ELF-1 (cell line): ENCODE measurements around the gene MCF2L2.
"Not testable (repeated sequence)": the region's sequence is repeated elsewhere in the genome, so short reads cannot be mapped to it uniquely, and the experiment has no call there.

Experiments used
- DNase-seq: peaks from one replicate; pipeline ENCODE4 v3.0.0-alpha.2; 2016; ENCODE audit warnings: low read depth, low spot score

The MCF2L2 gene

GRCh38 chr3:183242431-183242830, 186.0 kb downstream of the MCF2L2 start:
- no peak for DNase-seq

- DNase-seq: no peak
Measured at GRCh38 chr3:183239046-183239445, 189.4 kb downstream of the MCF2L2 start.

GRCh38 chr3:183233966-183234365, 194.5 kb downstream of the MCF2L2 start:
- no peak for DNase-seq

- DNase-seq: no peak
Measured at GRCh38 chr3:183230826-183231225, 197.6 kb downstream of the MCF2L2 start.

- DNase-seq: not testable (repeated sequence)
Measured at GRCh38 chr3:183230251-183230650, 198.2 kb downstream of the MCF2L2 start.

GRCh38 chr3:183229178-183229577, 199.2 kb downstream of the MCF2L2 start:
- no peak for DNase-seq

- no peak for DNase-seq
Measured at GRCh38 chr3:183227586-183227985, 200.8 kb downstream of the MCF2L2 start.

- no peak for DNase-seq
Measured at GRCh38 chr3:183226333-183226890, 202.0 kb downstream of the MCF2L2 start.

- no peak for DNase-seq
Measured at GRCh38 chr3:183224180-183224970, 204.0 kb downstream of the MCF2L2 start.

- DNase-seq: no peak
Measured at GRCh38 chr3:183222631-183223235, 205.7 kb downstream of the MCF2L2 start.

GRCh38 chr3:183220828-183221227, 207.6 kb downstream of the MCF2L2 start:
- DNase-seq: no peak

- DNase-seq: no peak
Measured at GRCh38 chr3:183218826-183219225, 209.6 kb downstream of the MCF2L2 start.

GRCh38 chr3:183217548-183218332, 210.7 kb downstream of the MCF2L2 start:
- no peak for DNase-seq

- DNase-seq: no peak
Measured at GRCh38 chr3:183215591-183216202, 212.7 kb downstream of the MCF2L2 start.

GRCh38 chr3:183214277-183214612, 214.2 kb downstream of the MCF2L2 start:
- DNase-seq: no peak

GRCh38 chr3:183213415-183214276, 214.8 kb downstream of the MCF2L2 start:
- no peak for DNase-seq

GRCh38 chr3:183212565-183212964, 215.9 kb downstream of the MCF2L2 start:
- DNase-seq: no peak

GRCh38 chr3:183212096-183212495, 216.3 kb downstream of the MCF2L2 start:
- DNase-seq: no peak

GRCh38 chr3:183211352-183211751, 217.1 kb downstream of the MCF2L2 start:
- no peak for DNase-seq

- no peak for DNase-seq
Measured at GRCh38 chr3:183210862-183211341, 217.5 kb downstream of the MCF2L2 start.

- DNase-seq: no peak
Measured at GRCh38 chr3:183210341-183210740, 218.1 kb downstream of the MCF2L2 start.
